Smooth muscle cell (in vitro differentiated cells): ENCODE measurements around the gene ECE1. TPM values are rescaled to one million over a fixed set of nuclear protein-coding genes. Genes with fewer than 3 reads are reported as not detected.

ENCODE experiments used
- DNase-seq: peaks from one replicate; lab custom pipeline; 2025; ENCODE audit not compliant: unreplicated experiment; lab: John Stamatoyannopoulos, UW
- H2AFZ ChIP-seq: fragments of 200-600 bp; sonication (generic); 2 replicates; pipeline ENCODE4 v1.6.0; 2016; ENCODE audit warnings: antibody characterized with exemption, low read depth, mild to moderate bottlenecking
- H3F3A ChIP-seq: fragments of 200-600 bp; sonication (generic); 2 replicates; pipeline ENCODE4 v1.6.0; 2017; ENCODE audit warnings: antibody characterized with exemption, low read depth
- H3K27ac ChIP-seq: fragments of 200-600 bp; sonication (generic); 2 replicates; pipeline ENCODE4 v1.5.1; 2016; ENCODE audit warnings: low read depth, mild to moderate bottlenecking
- H3K27me3 ChIP-seq: fragments of 200-600 bp; sonication (generic); 2 replicates; pipeline ENCODE4 v1.6.1; 2016; ENCODE audit warnings: low read depth, mild to moderate bottlenecking
- H3K36me3 ChIP-seq: fragments of 200-600 bp; sonication (generic); 2 replicates; pipeline ENCODE4 v1.5.1; 2016; ENCODE audit warnings: low read depth
- H3K4me1 ChIP-seq: fragments of 200-600 bp; sonication (generic); 2 replicates; pipeline ENCODE4 v1.5.1; 2016; ENCODE audit warnings: low read depth
- H3K4me2 ChIP-seq: fragments of 200-600 bp; sonication (generic); 2 replicates; pipeline ENCODE4 v1.6.0; 2016; ENCODE audit warnings: mild to moderate bottlenecking
- H3K4me3 ChIP-seq: fragments of 200-600 bp; sonication (generic); 2 replicates; pipeline ENCODE4 v1.5.1; 2016; ENCODE audit warnings: mild to moderate bottlenecking
- H3K79me2 ChIP-seq: fragments of 200-600 bp; sonication (generic); 2 replicates; pipeline ENCODE4 v1.6.0; 2016; ENCODE audit warnings: low read depth, mild to moderate bottlenecking
- H3K9ac ChIP-seq: fragments of 200-600 bp; sonication (generic); 2 replicates; pipeline ENCODE4 v1.6.0; 2016; ENCODE audit warnings: low read depth
- H3K9me3 ChIP-seq: fragments of 200-600 bp; sonication (generic); replicated peaks from 2 replicates; pipeline ENCODE4 v1.5.1; 2016; ENCODE audit warnings: low read depth
- H4K20me1 ChIP-seq: fragments of 200-600 bp; sonication (generic); 2 replicates; pipeline ENCODE4 v1.6.0; 2016; ENCODE audit warnings: low read depth
- CTCF ChIP-seq: fragments of 200-600 bp; sonication (generic); IDR thresholded peaks from 2 replicates; pipeline ENCODE4 v1.5.1; 2017; ENCODE audit warnings: borderline replicate concordance, mild to moderate bottlenecking, antibody characterized with exemption; ENCODE audit not compliant: insufficient read depth, poor library complexity, severe bottlenecking
- WGBS: methylation state at CpG from one replicate; pipeline ENCODE4 v1.1.7; 2016; ENCODE audit warnings: low lambda C conversion rate; 5-methylcytosine and 5-hydroxymethylcytosine counted together
- polyA plus RNA-seq: library from polyadenylated mRNA; unstranded; fragments of >200 nt; fragmentation: Nextera tagmentation; extraction: Ambion mirVana; gene quantifications from 2 replicates; pipeline ENCODE4 v1.2.1, GENCODE V29; 2016
- total RNA-seq: library from RNA; depleted of rRNA; stranded (reverse); fragments of >200 nt; gene quantifications from 2 replicates; pipeline ENCODE4 v1.2.3, GENCODE V29; 2014

ECE1 gene
- total and polyA plus RNA-seq, 2 experiments from 2014 or later = 108 to 129 TPM

- H3K9ac ChIP-seq = no peak overlapping the region
- H3K4me1 ChIP-seq = no peaks in the 10 kb centered on the region
- H3K4me3 ChIP-seq = no peak overlapping the region
- H3K36me3 ChIP-seq = peaks cover 5% of the 10 kb centered on the region
- no peak overlapping the region for H2AFZ ChIP-seq
- H3K4me2 ChIP-seq = no peak overlapping the region
- no peak overlapping the region for H3K27ac ChIP-seq
- peaks cover 7% of the 10 kb centered on the region for H3K79me2 ChIP-seq
- peaks cover 9% of the 10 kb centered on the region for H3F3A ChIP-seq
- WGBS = 94% methylated on average over 9 of the region's 9 CpGs
- H4K20me1 ChIP-seq = peaks cover 17% of the 10 kb centered on the region
- no peaks in the 10 kb centered on the region for H3K9me3 ChIP-seq
- no peaks in the 10 kb centered on the region for H3K27me3 ChIP-seq
- no peak for TF ChIP-seq CTCF
- DNase-seq = no peak
Observed at GRCh38 chr1:21249940-21250493, 40.2 kb downstream of the ECE1 start.

GRCh38 chr1:21247892-21248715 is 42.2 kb downstream of the ECE1 start:
- H3K4me2 ChIP-seq = no peak overlapping the region
- no peak for DNase-seq
- H3K79me2 ChIP-seq = peaks cover 7% of the 10 kb centered on the region
- no peaks in the 10 kb centered on the region for H3K4me1 ChIP-seq
- no peaks in the 10 kb centered on the region for H3K27me3 ChIP-seq
- H2AFZ ChIP-seq = no peak overlapping the region
- H3K4me3 ChIP-seq = no peak overlapping the region
- 96% methylated on average over 14 of the region's 14 CpGs for WGBS
- peaks cover 22% of the 10 kb centered on the region for H4K20me1 ChIP-seq
- no peaks in the 10 kb centered on the region for H3F3A ChIP-seq
- no peaks in the 10 kb centered on the region for H3K9me3 ChIP-seq
- H3K9ac ChIP-seq = no peak overlapping the region
- TF ChIP-seq CTCF = no peak
- no peak overlapping the region for H3K27ac ChIP-seq
- H3K36me3 ChIP-seq = peaks cover 5% of the 10 kb centered on the region

- H2AFZ ChIP-seq = no peak overlapping the region
- TF ChIP-seq CTCF = no peak
Observed at GRCh38 chr1:21246905-21247642, 43.2 kb downstream of the ECE1 start.

More at GRCh38 chr1:21246905-21247642, 43.2 kb downstream of the ECE1 start:
- Histone ChIP-seq H3K36me3 (peaks cover 5% of the 10 kb centered on the region), H3K27ac (no peak overlapping the region), H3K9ac (no peak overlapping the region), H4K20me1 (peaks cover 19% of the 10 kb centered on the region), H3K9me3 (no peaks in the 10 kb centered on the region), H3K4me1 (no peaks in the 10 kb centered on the region), H3K4me2 (no peak overlapping the region), H3K4me3 (no peak overlapping the region), H3K79me2 (peaks cover 4% of the 10 kb centered on the region), H3F3A (no peaks in the 10 kb centered on the region), H3K27me3 (no peaks in the 10 kb centered on the region)
- DNase-seq = no peak
- 92% methylated on average over 20 of the region's 20 CpGs for WGBS
